HAP-1 (cell line): Measurements from ENCODE around the gene OMA1.
"Not testable (repeated sequence)": the region's sequence is repeated elsewhere in the genome, so short reads cannot be mapped to it uniquely, and the experiment has no call there.

ENCODE experiments used
- DNase-seq, 2 experiments: peaks; one replicate each; pipeline ENCODE4 v3.0.0-alpha.2; 2016 to 2020; ENCODE audit warnings: low spot score in 2 of 2
- H3K27me3 ChIP-seq: fragments of 250-450 bp; sonication (Bioruptor Pico); 2 replicates; pipeline ENCODE4 v1.5.1; 2020; ENCODE audit warnings: low read depth, mild to moderate bottlenecking, moderate library complexity
- H3K36me3 ChIP-seq: fragments of 250-450 bp; sonication (Bioruptor Pico); replicated peaks from 2 replicates; pipeline ENCODE4 v1.5.1; 2020; ENCODE audit warnings: mild to moderate bottlenecking
- H3K4me1 ChIP-seq: fragments of 250-450 bp; sonication (Bioruptor Pico); 2 replicates; pipeline ENCODE4 v1.5.1; 2020; ENCODE audit warnings: mild to moderate bottlenecking
- H3K4me3 ChIP-seq: fragments of 250-450 bp; sonication (Bioruptor Pico); 2 replicates; pipeline ENCODE4 v1.5.1; 2020; ENCODE audit warnings: mild to moderate bottlenecking, moderate library complexity
- H3K9me3 ChIP-seq: fragments of 250-450 bp; sonication (Bioruptor Pico); 2 replicates; pipeline ENCODE4 v1.5.1; 2020; ENCODE audit warnings: mild to moderate bottlenecking, moderate library complexity
- in situ Hi-C: fragments of 300-500 bp; cut with MboI; formaldehyde crosslinking; loops from 3 replicates; pipeline ENCODE4 v1.14.3; 2020; ENCODE audit warnings: low sequenced_read_pairs, inconsistent platforms, mixed read lengths

Gene OMA1

DNA sequence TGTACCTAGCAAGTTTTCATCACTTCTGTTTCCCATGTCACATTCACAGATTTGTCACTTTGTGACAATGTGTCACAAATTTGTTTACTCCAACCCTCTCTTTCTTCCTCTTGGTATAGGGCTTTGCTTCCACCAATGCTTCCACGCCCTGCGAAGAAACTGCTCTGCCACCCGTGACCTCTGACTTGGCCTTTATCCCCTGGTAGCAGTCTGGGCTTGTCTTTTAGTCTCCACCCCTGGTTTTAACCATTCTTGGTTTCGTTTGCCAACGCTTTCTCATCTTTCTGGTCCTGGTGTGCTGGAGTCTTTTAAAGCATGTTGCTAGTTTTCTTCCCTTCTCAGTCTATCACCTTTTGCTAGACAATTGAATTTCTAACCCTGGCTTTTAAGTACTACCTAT is 22.4 kb upstream of the OMA1 start:
- Histone ChIP-seq H3K9me3 (no peaks in the 10 kb centered on the region), H3K36me3 (no peaks in the 10 kb centered on the region), H3K4me3 (no peak overlapping the region), H3K4me1 (peaks cover 3% of the 10 kb centered on the region), H3K27me3 (peaks cover 10% of the 10 kb centered on the region; the same call in 1 of the 2 replicates)
- DNase-seq: no peak
- in situ Hi-C loops: no loop called here

DNA sequence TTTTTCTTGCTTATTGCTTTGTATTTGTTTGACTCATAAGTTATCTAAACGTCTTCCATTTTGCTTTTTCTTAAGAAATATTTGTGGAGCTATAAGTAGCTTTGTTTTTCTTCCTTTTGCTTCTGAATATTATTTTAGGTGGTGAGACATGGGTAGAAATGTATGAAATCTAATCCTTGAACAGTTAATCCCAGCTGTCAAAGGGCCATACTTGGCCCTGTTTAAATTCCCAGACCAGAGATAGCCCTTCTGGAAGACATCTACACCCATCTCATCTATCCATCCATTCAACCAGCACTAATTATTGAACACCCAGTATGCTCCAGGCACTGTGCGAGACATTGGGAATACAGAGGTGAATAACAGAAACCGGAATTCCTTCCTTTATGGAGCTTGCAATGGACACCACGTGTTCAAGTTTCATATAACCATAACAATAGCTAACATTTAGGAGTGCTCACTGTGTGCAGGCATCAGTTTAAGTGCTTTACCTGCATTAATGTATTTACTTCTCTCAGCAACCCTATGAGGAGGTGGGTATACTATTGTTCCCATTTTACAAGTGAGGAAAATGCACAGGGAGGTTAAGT is 21.8 kb upstream of the OMA1 start:
- Histone ChIP-seq H3K4me3 (no peak overlapping the region), H3K9me3 (no peaks in the 10 kb centered on the region), H3K4me1 (peaks cover 3% of the 10 kb centered on the region), H3K27me3 (peaks cover 9% of the 10 kb centered on the region; the same call in 1 of the 2 replicates), H3K36me3 (no peaks in the 10 kb centered on the region)
- in situ Hi-C loops: no loop called here
- peak; percentile 20 to 54 for DNase-seq

DNA sequence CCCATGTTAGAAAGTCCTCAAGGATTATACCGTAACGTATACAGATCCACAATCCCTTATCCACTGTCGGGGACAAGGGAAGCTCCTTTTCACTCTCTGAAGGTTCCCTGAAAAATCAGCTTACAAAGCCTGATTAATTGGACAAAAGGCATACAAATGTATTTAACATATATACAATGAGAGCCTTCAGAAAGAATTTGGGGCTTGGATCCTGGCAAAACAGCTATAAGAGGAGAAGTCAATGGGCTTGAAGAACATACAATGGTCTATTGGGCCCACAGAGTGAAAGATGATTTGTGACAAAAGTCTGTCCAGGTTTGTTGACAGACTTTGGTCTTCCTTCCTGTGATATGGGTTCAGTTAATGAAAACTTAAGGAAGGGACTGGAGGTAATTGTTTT is 19.8 kb upstream of the OMA1 start:
- no peaks in the 10 kb centered on the region for H3K36me3 ChIP-seq
- peak; percentile 14 to 60 for DNase-seq

DNA sequence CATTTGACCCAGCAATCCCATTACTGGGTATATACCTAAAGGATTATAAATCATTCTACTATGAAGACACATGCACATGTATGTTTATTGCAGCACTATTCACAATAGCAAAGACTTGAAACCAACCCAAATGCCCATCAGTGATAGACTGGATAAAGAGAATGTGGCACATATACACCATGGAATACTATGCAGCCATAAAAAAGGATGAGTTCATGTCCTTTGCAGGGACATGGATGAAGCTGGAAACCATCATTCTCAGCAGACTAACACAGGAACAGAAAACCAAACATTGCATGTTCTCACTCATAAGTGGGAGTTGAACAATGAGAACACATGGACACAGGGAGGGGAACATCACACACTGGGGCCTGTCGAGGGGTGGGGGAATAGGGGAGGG is 17.2 kb upstream of the OMA1 start:
- DNase-seq, H3K4me1 ChIP-seq, in situ Hi-C loops, H3K36me3 ChIP-seq, H3K4me3 ChIP-seq, H3K9me3 ChIP-seq, H3K27me3 ChIP-seq: not testable (repeated sequence)

More for the DNA sequence above, 19.8 kb upstream of the OMA1 start:
- Histone ChIP-seq H3K4me3 (no peak overlapping the region), H3K9me3 (no peaks in the 10 kb centered on the region), H3K4me1 (peaks cover 3% of the 10 kb centered on the region), H3K27me3 (no peaks in the 10 kb centered on the region)
- in situ Hi-C loops: no loop called here

DNA sequence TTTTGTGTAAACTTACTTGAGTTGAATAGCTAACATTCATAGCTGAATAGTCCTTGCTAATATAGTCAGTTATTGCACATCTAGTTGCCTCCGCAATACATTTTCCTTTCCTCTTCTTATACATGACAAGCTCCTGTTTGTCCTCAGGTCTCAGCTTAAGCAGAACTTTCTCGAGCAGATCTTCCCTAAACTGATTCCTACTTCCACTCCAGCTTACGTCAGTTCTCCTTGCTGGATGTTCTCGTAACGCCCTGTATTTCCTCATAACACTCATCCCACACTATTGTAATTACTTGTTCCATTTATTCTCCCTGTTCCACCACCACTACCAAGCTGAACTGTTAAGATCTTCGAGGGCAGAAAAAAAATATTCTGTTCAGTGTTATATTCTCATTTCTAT is 15.1 kb upstream of the OMA1 start:
- no peaks in the 10 kb centered on the region for H3K9me3 ChIP-seq
- in situ Hi-C loops: no loop called here
- H3K27me3 ChIP-seq: no peaks in the 10 kb centered on the region
- H3K4me1 ChIP-seq: no peaks in the 10 kb centered on the region
- no peaks in the 10 kb centered on the region for H3K36me3 ChIP-seq
- H3K4me3 ChIP-seq: no peak overlapping the region
- no peak for DNase-seq

DNA sequence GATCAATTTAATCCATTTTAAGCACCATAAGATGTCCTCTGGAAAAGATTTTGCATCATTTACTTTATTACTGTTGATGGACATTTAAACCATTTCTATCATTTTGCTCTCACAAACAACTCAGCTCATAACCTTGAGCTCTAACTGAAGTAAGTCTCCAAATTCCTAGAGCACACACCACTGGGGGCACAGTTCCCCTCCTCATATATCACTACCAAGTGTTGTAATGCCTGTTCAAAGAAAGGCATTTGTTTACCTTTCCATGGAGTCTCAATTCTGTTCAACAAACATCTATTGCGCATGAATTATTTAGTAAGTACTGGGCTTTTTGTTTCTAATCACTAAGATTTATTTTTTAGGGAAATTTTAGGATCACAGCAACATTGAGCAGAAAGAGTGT is 8.9 kb upstream of the OMA1 start:
- no peaks in the 10 kb centered on the region for H3K4me1 ChIP-seq
- in situ Hi-C loops: no loop called here
- no peak overlapping the region for H3K4me3 ChIP-seq
- H3K27me3 ChIP-seq: 0 out of 2 replicates have a peak, but pooled peaks cover 3% of the 10 kb centered on the region
- H3K9me3 ChIP-seq: no peaks in the 10 kb centered on the region
- DNase-seq: no peak
- H3K36me3 ChIP-seq: no peaks in the 10 kb centered on the region

DNA sequence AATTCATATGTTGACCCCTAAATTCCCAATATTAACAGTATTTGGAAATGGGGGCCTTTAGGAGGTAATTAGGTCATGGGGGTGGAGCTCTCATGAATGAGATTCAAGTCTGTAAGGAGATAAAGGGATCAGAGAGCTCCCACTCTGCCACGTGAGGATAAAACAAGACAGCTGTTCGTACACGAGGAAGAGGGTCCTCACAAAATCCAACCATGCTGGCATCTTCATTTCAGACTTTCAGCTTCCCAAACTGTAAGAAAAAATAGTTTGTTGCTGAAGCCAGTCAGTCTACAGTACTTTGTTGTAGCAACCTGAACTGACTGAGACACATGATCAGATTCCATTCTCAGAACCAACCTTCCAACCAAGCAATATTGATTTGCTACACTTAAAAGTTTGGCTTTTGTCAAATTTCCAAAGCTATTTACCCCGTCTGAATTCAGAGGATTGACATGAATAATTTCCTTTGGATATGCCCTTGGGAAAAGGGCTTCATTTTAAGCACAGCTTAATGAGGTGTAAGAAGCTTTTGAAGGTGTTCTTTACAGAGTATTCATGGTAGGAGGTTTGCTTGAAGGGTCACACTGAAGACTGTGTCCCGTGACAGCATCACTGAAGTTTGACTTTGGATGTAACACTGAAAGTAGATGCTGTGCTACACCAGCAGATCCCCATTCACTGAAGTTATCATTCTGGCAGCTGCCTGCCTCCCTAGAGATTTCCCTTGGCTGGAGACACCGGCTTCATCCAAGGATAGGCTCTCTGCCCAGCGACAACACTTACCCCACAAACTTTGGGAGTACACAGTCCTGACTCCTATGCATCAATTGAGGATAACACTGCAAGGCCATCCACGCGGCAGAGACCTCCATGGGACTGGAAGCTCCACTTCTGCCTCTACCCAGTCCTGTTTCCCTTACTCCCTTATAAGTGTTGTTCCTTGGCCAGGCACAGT is 4.9 kb upstream of the OMA1 start:
- no peaks in the 10 kb centered on the region for H3K9me3 ChIP-seq
- no peaks in the 10 kb centered on the region for H3K36me3 ChIP-seq
- in situ Hi-C loops: no loop called here

DNA sequence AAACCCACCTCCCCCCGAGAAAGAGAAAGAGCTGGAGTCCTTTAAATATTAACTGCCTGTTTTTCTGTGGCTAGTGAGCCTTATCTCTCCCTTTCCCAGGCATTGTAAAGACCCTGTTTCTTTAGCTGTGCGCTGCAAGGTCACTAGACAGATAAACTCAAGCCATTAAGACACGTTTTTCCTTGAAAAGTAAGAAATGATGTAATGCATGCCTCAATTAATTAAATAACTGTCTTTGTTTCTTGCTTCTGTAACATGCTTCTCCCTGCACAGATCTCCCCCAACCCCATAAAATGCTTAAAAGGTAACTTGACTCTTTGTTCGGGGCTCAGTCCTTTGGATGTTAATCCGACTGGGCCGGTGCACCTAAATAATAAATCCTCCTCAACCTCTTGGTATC is 2.8 kb upstream of the OMA1 start:
- H3K4me1 ChIP-seq, H3K4me3 ChIP-seq, H3K36me3 ChIP-seq, DNase-seq, H3K9me3 ChIP-seq, H3K27me3 ChIP-seq: not testable (repeated sequence)
- in situ Hi-C loops: loop anchor here (25.0 kb wide), 1 partner anchor 1213 kb away; no protein-coding TSS in a partner anchor

More for the DNA sequence above, 4.9 kb upstream of the OMA1 start:
- no peak overlapping the region for H3K4me3 ChIP-seq
- 0 out of 2 replicates have a peak, but pooled peaks cover 3% of the 10 kb centered on the region for H3K27me3 ChIP-seq
- no peak for DNase-seq
- peaks cover 2% of the 10 kb centered on the region; the same call in 1 of the 2 replicates for H3K4me1 ChIP-seq

DNA sequence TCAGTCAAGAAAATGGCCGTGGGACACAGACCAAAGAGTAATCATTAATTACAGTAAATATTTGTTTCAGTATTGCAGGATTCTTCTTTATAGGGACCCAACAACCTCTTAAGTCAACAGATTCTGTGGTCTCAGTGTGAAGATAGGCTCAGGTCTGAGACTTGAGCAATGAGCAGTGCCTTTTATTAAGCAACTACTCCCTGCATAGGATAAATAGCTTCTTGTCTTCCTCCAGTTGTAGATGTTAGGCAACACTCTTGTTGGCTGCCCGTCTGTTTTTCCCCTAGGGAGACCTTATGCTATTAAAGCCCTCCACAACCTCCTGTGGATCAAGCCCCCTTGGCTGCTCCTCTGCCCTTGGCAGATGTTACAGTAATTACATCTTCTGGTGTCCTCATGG is 1.8 kb upstream of the OMA1 start:
- DNase-seq: no peak
- in situ Hi-C loops: loop anchor here (25.0 kb wide), 1 partner anchor 1214 kb away; no protein-coding TSS in a partner anchor
- Histone ChIP-seq H3K9me3 (no peaks in the 10 kb centered on the region), H3K27me3 (no peaks in the 10 kb centered on the region), H3K36me3 (no peaks in the 10 kb centered on the region), H3K4me3 (no peak overlapping the region), H3K4me1 (peaks cover 8% of the 10 kb centered on the region; the same call in 1 of the 2 replicates)

DNA sequence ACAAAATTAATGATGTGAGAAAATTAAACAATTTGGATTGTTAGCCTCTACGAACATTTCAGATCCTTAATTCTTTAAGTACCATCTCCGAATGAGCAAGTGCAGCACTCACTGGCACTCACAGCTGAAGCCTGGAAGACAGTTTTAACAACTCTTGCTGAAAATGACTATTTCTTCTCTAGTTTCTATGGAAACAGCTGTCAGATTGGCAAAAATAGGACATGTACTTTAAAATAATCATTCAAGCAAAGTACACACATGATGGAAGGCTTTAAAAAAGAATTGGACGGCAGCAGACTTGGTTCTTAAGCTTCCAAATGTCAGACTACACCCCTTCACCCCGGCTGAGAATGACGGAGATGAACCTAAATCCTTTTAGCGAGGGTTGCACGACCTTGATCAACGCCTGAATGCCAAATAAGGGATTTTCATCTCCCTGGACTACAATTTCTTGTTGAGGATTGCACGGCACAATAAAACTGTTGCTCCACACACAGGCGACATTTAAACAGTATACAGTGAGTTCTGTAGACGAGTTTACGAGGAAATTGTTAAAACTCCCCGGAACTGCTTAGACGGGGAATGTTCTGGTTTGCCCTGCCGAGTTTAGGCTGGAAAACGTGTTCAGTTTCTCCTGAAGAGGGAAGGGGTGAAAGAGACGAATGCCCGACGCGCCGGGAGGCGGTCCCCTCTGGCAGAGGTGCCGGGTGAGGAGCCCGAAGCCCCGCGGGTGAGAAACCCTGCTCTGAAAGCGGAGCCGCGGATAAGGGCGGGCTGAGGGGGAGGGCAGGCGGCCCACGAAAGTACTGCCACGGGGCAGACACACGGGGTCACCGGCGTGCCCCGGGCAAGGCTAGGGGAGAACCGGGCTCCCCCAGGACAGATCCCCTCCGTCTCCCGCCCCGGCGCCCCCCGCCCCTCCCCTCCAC is 671 bp downstream of the OMA1 start:
- Histone ChIP-seq H3K4me3 (peak overlapping the region; percentile 61), H3K27me3 (no peaks in the 10 kb centered on the region), H3K4me1 (peaks cover 8% of the 10 kb centered on the region; the same call in 1 of the 2 replicates), H3K9me3 (no peaks in the 10 kb centered on the region), H3K36me3 (no peaks in the 10 kb centered on the region)
- peak; percentile 28 to 76 for DNase-seq
- in situ Hi-C loops: loop anchor here (25.0 kb wide), 1 partner anchor 1216 kb away; no protein-coding TSS in a partner anchor

DNA sequence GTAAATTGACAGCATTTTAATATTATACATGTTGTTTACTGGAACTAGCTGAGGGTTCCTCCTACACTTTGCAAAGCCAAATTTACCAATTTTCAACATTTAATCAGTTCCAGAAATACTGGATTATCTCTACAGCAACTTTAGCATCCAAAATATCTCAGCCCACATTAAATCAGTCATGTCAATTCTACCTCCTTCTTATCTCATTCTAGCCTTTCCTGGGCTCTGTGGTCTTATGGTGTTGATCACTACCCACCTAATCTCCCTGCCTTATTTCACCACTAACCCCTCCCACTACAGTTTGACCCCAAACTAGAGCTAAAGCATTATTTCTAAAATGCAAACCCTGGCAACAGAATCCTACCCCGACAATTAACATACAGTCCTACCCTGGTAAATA is 3.3 kb downstream of the OMA1 start:
- no peaks in the 10 kb centered on the region for H3K27me3 ChIP-seq
- H3K36me3 ChIP-seq: no peaks in the 10 kb centered on the region
- H3K4me1 ChIP-seq: peaks cover 8% of the 10 kb centered on the region; the same call in 1 of the 2 replicates
- DNase-seq: no peak
- in situ Hi-C loops: loop anchor here (25.0 kb wide), 1 partner anchor 1219 kb away; no protein-coding TSS in a partner anchor
- no peaks in the 10 kb centered on the region for H3K9me3 ChIP-seq
- H3K4me3 ChIP-seq: no peak overlapping the region

DNA sequence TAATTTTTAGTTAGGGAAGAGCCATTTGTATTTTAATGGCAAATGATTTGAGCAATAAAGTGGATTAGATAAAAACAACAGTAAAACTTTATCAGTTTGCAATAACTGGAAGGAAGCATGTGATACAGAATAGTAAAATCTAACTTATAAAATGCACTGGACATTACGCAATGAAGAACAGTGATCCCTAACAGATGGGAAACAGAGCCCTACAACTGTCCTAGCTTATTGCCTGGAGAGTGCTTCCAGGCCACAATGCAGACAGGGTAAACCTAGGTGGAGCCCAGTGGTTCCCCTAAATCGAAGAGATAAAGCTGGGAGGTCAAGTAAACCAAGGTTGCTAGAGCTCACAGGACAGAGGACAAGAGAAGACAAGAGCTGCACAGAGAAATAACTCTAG is 7.0 kb downstream of the OMA1 start:
- no peak for DNase-seq
- Histone ChIP-seq H3K4me3 (no peak overlapping the region), H3K36me3 (no peaks in the 10 kb centered on the region), H3K4me1 (no peaks in the 10 kb centered on the region), H3K27me3 (no peaks in the 10 kb centered on the region), H3K9me3 (no peaks in the 10 kb centered on the region)
- in situ Hi-C loops: loop anchor here (25.0 kb wide), 1 partner anchor 1223 kb away; no protein-coding TSS in a partner anchor

DNA sequence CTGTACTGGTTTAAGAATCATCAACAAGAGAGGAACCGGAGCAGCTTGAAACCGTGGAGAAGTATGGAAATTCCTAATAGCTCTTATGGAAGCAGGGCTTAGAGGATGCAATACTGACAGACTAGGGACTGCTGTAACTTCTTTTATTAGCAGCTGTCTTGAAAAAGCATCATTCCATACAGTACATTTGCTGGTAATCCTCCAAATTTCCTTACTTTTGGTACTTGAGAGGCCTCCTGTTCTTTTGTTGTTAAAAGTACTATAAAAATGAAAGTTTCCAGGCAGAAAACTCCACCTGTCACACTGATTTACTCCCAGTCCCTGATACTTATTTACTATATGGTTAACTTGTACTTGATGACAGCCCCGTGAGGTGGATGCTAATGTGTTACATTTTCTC is 7.7 kb downstream of the OMA1 start:
- DNase-seq: no peak
- in situ Hi-C loops: loop anchor here (25.0 kb wide), 1 partner anchor 1223 kb away; no protein-coding TSS in a partner anchor
- Histone ChIP-seq H3K4me1 (no peaks in the 10 kb centered on the region), H3K36me3 (no peaks in the 10 kb centered on the region), H3K9me3 (no peaks in the 10 kb centered on the region), H3K27me3 (no peaks in the 10 kb centered on the region), H3K4me3 (no peak overlapping the region)
